GM19395 (cell line): ENCODE data around the gene MAGI2.

Experiments
- ATAC-seq: cut with Tn5 transposase; IDR thresholded peaks from one replicate; pipeline ENCODE4 v1.9.1; 2021; ENCODE audit warnings: mild to moderate bottlenecking, moderate library complexity; ENCODE audit not compliant: unreplicated experiment

The MAGI2 gene

DNA sequence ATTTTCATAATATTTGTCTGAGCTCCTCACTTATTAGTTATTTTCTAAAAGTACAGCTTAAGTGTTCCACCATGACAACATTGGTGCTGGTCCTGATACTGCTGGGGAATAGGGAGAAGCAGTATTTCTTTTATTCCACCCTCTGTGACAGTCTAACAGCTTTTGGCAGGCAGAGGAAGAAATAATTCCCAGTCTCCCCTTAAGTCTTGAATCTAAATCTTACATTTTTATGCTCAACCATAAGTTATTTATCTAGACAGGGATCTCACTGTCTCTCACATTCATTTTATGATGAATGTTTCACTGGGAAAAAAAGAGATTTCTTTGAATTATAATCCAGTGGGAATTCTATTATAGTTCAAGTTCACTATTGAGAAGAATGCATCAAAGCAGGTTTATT, 71.5 kb downstream of the MAGI2 start:
- no peak for ATAC-seq

DNA sequence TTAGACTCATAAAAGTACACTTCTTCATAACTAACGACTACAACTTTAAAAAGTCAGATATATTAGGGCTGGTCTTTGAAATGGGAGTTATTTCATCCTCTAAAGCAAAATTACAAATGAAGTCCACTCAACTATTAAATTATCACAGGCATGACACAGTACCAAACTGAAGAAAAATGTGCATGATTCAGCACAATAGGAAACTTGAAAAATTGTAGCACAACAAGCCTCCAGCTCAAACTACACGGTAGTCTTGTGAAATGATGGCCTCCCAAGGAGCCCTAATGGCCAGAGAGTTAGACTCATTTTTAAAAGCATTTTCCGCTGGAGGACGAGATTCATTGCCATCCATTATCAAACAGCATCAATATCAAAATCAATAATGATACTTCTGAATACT, 76.4 kb downstream of the MAGI2 start:
- no peak for ATAC-seq

DNA sequence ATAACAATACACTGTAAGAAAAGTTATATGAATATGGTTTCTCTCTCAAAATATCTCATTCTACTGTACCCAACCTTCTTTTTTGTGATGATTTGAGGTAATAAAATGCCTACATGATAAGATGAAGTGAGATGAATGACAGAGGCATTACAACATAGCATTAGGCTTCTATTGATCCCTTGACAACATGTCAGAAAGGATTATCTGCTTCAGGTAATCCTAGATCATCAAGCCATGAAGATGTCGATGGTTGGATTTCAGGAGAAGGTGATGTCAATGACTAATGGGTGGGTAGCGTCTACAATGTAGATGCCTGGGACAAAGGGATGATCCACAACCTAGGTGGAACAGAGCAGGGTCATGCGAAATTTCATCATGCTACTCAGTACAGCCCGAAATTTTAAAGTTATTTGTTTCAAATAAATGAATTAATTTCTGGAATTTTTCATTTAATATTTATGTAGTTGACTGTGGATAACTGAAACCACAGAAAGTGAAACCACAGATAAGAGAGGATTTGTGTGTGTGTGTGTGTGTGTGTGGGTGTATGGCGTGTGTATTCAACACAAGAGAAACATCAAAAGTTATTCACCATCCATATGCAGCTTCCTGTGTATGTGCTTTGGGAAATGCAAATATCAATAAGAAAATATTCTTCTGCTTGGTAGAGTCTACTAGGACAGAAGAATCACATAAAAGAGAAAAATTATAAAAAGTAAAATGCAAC, 77.0 kb downstream of the MAGI2 start:
- ATAC-seq: no peak

DNA sequence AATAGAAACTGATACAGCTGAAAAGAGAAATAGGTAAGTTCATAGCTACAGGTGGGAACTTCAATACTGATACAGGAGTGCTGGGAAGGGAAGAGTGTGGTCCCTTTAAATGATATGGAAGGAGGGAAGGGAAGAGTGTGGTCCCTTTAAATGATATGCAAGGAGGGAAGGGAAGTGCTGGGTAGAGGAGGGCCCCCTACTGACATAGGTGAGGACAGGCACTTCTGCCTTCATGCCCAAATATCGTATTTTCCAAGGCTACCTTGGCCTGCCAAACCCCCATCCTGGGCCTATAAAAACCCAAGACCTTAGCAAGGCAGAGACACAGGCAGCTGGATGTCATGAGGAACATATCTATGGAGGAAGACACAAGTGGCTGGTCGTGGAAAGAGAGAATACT, 92.3 kb downstream of the MAGI2 start:
- no peak for ATAC-seq

DNA sequence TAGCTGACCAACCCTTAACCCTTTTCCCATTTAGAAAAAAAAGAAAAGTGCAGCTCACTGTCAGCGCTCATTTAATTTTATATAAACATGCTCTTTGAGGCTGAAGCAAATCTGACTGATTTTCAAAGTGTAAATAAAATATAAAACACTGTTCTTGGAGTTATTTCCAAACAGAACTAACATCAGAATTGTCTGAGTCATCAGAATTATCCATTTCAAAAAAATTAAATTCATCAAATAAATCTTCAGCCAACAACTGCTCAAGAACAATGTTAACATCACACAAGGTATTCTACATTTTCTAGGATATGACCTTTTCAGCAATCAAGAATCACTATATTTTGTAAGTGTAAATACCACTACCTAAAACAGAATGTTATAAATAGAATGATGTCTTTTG, 93.6 kb downstream of the MAGI2 start:
- no peak for ATAC-seq

DNA sequence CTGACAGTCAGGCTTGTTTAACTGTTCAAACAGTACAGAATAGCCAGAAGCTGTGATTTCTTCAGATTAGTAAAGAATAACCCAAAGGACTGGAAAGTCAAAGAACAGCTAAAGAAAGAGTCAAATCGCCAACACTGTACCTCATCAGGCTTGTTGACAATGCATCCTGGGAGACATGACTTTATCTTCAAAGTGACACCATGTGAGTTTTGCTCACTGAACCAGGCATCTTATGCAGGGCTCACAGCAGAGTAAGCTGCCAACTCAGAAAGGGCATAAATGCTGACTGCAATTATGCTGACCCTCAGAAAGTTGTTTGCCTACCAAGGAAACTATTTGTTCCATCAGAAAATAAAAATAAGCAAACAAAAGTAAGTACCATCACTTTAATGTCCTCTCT, 96.4 kb downstream of the MAGI2 start:
- no peak for ATAC-seq

DNA sequence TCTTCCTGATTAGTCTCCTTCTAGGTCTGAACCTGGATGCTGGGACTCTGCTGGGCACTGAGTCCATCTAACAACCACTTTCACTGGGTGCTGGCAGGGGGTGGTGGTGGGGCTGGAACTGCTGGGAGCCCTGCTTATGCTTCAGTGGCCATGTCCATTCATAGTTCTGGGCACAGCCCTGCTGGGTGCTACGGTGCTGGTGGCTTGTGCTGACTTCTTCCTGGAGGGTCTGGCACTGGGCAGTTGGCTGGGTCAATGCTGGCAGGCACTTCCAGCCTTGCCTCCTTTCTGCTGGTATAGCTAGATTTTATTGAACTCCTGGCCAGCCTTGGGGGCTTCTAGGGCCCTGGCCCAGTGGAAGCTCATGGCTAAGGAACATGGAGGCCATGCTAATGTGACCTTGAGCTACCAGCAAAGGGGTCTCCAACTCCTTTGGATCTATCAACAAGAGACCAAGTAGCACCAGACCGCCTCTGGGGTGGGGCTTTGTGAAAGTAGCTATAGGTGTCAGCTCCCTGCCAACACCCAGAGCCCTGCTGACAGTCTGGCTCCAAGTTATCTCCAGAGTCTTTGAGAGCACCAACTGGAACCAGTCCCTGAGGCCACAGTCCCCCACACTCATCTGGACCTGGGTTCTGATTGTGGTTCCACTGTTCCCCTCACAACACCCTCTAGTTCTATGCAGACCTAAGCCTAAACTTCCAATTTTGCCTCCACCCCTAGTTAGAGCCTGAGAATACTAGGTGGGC, 99.6 kb downstream of the MAGI2 start:
- no peak for ATAC-seq

DNA sequence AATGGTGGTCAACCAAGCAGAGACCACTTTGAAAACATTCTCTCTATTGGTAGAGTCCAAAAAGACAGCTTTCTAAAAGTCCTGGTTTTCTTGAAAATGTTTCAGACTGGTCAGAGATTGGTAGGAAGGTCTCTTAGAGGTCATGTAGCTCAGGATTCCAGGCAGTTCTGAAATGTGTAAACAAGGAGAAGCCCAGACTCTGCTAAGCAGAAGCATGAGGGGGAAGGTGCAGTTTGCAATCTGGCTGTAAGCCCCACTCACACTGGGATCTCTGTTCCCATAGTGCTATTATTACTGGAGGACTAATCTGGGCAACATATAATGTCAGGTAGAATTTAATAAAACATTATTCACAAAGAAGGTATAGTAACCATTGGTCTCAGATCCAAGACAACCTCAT, 101.1 kb downstream of the MAGI2 start:
- ATAC-seq: no peak

DNA sequence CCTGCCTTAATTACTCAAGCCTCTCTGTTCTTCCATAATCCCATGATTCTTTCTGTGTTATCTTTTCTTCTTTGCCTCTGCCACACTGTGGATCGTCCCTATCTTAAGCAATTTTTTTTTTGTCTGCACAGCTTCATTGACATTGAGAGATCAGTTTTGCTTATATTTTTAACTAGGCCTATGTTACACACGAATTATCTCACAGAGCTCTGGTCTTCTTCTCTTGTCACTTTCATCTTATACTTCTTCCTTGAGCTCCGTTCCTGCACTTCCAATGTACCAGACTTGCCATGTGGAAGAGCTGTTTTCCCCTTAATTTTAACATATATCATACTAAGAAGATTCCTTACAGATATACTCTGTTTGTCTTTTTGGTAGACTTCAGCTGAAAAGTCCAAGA, 106.1 kb downstream of the MAGI2 start:
- no peak for ATAC-seq

DNA sequence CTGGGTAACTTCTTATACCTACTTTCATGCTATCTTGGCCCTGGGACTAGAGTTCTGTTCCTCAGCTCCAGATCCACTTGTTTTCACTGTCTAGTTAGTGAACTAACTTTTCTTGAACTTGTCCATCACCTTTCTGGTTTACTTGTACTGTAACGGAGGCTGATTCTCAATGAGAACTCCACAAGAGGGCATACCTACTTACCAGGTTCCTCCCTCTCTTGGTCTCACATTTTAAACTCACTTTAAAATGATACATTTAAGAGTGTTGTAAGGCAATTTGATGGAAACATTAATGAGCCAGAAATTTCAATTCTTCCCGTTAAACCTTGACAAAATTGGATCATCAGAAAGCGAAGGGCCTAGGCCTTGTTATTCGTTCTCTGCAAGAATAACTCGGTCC, 111.6 kb downstream of the MAGI2 start:
- ATAC-seq: no peak

DNA sequence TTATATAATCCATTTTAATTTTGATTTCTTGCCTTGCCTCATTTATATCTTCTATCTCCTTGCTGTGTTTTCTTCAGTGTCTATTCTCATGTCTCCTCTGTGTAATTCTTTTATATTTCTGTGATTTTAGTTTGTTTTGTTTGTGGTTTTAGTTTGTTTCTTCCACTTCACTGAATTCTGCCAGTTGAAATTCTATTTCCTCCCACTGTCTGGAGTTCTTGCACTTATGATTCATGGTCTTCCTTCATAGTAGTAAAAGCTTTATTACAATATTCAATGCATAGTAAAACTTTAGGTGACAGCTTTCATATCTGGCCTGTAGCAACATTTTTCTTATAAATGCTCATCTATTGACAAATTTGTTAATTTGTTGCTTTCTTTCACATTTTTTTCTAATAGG, 113.3 kb downstream of the MAGI2 start:
- no peak for ATAC-seq

DNA sequence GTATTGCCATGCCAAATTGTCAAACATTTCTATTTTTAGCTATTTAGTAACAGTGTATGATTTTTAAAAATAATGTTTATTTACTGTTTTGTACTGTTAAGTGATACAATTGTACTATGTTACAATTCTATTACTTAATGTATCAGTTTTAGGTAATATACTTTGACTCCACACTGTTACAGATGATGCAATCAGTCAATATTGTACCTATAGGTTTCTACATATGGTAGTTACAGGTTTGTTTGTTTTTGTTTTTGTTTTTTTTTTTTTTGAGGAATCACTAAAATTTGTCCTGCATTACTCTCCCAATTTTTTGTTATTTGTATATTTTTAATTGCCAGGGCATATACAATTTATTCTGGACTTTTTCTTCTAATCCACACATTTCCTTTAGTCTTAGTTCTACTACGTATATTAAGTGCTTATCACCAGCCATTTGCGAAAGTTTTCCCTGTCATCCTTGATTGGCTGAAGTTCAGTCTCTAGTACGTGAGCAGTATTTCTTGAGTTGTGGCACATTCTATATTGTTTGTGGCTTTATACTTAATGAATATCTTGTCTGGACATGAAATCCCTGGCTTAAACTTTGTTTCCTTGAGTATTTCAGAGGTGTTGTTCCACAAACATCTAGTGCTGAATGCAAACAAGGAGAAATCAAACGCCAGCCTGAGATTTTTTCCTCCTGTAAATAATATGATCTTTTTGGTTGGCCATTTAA, 114.1 kb downstream of the MAGI2 start:
- ATAC-seq: no peak

DNA sequence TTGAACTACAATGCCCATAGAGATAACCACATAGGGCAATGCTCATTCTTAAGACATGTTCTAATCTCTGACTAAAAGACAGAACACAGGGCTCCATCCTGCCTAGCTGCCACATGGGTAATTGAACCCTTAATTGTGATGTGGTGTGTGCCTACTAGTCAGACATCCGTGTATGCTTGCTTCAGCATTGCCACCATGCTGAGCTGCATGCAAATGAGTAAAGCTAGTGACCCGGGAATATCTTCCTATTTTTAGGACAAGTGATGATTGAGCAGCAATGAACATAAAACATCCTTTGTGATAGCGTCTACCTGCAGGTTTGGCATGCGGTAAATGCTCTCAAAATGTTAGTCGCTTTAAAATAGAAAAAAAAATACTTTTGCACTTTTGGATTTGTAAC, 115.8 kb downstream of the MAGI2 start:
- ATAC-seq: no peak

DNA sequence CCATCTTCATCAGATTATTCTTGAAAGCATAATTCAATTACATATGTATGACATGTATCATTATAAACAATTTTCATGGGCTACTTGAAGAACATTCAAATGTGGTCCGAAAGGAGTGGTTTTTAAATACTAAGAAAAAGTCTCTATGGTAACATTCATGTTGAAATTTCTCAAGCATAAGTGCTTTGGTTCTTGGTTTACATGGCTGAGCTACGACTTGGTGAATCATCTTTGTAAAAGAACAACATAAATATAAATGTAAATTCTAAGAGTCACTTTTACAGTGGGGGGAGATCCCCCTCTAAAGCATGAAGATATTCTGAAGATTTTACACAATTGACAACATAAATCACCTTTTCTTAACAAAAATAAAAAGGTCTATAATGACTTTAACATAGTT, 118.6 kb downstream of the MAGI2 start:
- ATAC-seq: no peak

DNA sequence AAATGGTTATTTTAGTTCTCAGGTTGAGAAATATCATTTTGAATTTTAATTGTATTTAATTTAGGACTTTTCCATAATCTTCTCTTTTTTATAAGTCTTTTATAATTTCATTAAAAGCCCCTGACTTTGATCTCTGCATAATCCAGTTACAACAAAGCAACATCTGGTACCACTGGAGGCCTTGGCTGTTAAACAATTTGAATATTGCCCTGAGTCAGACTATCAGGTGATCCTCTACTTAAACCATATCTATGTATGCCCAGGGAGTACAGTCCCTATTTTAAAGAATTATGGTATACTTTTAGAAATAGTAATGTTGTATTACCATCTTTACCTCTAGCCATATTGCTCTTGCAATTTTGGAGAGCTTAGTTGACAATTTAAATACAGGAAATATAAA, 119.1 kb downstream of the MAGI2 start:
- no peak for ATAC-seq

DNA sequence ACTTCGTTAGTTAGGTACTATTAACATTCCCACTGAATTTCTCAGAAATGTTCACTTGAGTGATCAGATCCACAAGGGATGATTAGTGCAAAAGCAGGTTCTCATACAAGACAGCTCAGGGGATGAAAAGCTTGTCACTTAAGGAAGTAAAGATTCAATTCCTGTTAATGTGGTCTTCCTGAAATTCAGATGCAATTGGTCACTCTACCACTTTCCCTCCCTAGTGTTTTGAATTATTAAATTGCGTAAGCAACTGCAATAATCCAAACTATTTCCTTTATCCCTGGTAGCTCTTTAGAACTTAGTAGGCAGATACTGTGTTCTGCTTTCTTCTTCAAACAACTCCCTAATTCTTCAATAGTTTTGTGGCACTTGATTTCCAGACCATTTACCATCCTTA, 121.4 kb downstream of the MAGI2 start:
- no peak for ATAC-seq

DNA sequence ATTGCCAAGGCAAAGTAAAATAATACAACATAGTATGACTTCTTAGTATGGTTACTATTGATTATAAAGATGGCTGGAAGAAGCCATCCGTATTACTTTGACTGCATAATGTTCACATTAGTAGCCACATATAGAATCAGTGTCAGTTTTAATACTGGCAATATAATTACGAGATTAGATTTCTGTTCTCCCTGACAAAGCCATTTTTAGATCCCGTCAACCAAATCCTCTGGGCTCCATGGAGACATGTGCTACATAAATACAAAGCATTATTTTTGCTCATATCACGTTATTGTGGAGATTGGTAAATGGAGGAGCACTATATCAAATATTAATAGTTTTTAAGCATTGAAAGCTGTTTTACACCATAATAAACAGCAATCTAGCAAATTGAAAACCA, 124.0 kb downstream of the MAGI2 start:
- ATAC-seq: no peak

DNA sequence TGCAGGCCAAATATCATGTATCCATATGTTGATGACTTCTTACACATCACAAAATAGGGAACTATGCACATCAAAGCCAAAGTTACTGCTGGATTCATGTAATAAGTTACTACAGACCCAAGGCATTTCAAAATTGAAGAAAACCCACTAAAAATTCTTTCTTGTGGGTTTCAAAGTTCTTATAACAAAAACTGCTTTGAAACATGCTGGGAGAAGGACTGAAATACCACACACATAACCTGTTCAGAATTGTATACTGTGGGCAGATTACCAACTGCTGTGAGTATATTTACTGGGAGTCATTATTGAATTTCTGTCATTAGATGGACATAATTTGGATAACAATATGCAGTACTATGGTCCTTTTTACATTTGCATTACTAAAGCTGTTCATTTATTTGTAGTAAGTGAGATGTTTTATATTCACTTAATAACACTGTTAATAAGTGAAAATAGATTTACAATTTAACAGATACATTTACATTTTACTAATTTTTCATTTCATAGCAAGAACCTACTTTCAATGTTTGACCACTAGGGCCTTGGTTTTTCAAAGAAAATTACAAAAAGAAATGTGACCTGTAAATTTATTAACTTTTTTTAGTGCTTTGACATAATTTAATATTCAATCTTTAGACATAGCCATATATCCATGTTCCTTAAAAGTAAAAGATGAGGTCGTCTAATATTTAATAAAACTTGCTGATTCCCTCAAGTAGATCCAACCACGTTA, 132.6 kb downstream of the MAGI2 start:
- no peak for ATAC-seq

DNA sequence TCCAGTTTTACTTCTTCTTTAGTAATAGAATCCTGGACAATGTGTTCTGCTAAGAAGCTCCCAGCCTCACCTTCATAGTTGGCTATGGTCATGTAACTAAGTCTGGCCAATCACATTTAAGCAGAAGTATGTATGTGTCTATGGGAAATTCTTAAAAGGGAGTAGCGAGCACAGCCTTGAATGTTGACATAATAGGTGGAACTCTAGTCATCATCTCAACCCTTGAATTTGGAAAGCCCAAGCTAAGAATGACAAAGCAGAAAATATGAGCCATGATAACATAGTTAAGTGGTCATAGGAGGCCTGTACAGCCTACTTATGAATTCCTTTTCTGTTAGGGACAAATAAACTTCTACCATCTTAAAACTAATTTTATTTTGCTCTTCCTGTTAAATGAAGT, 134.1 kb downstream of the MAGI2 start:
- ATAC-seq: no peak

DNA sequence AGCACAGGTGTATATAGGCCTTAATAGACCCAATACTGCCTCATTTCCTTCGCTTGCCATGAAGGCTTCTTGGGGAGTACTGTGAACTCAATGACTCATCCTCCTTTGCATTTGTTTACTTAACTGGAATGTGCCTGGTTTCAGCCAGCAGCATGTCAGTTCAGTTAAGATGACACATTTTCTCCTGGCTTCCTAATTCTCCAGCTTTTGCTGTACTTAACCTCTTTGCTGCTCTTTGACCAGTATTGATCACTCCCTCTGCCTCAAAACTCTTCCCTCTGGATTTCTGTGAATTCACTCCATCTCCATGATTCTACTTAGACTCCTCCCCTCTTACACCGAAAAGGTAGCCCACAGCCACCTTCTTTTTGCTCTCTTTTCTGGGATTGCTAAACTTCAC, 135.7 kb downstream of the MAGI2 start:
- no peak for ATAC-seq

DNA sequence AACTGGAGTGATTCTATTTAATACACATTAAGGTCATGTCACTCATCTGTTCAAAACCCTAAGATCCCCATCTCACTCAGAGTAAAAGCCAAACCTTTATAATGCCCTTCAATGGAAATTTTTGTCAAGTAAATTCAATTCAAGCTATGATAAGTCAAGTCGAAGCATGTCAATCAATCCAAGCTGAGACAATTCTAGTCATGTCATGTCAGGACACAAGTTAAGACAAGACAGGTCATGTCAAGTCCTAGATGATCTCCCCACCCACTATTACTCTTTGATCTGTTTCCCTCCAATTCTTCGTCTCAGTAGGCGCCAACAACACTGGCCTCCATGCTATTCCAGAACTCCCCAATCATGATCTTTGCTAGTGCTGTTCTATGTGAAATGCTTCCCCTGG, 141.4 kb downstream of the MAGI2 start:
- ATAC-seq: no peak
